NB4 (cell line): ENCODE measurements around the gene MEPCE.

ENCODE experiments used
- MYC ChIP-seq: IDR thresholded peaks from 2 replicates; pipeline ENCODE4 v1.6.1; 2011; ENCODE audit warnings: low read depth, low read length
- POLR2A ChIP-seq: IDR thresholded peaks from 2 replicates; pipeline ENCODE4 v1.6.1; 2011; ENCODE audit warnings: mild to moderate bottlenecking; ENCODE audit not compliant: insufficient read length; ENCODE audit errors: extremely low read depth
- TF ChIP-seq, protein P1 (sequence below): IDR thresholded peaks from one replicate; pipeline ENCODE4 v1.5.1; 2012; ENCODE audit warnings: low read depth, low read length
- TF ChIP-seq, protein P2 (sequence below): IDR thresholded peaks from 2 replicates; pipeline ENCODE4 v1.6.1; 2011; ENCODE audit warnings: low read depth, low read length

GRCh38 chr7:100432621-100433275, 3.1 kb downstream of the MEPCE start:
- TF ChIP-seq, protein P1, sequence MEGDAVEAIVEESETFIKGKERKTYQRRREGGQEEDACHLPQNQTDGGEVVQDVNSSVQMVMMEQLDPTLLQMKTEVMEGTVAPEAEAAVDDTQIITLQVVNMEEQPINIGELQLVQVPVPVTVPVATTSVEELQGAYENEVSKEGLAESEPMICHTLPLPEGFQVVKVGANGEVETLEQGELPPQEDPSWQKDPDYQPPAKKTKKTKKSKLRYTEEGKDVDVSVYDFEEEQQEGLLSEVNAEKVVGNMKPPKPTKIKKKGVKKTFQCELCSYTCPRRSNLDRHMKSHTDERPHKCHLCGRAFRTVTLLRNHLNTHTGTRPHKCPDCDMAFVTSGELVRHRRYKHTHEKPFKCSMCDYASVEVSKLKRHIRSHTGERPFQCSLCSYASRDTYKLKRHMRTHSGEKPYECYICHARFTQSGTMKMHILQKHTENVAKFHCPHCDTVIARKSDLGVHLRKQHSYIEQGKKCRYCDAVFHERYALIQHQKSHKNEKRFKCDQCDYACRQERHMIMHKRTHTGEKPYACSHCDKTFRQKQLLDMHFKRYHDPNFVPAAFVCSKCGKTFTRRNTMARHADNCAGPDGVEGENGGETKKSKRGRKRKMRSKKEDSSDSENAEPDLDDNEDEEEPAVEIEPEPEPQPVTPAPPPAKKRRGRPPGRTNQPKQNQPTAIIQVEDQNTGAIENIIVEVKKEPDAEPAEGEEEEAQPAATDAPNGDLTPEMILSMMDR: no peak
- TF ChIP-seq POLR2A (no peak), MYC (no peak)
- TF ChIP-seq, protein P2, sequence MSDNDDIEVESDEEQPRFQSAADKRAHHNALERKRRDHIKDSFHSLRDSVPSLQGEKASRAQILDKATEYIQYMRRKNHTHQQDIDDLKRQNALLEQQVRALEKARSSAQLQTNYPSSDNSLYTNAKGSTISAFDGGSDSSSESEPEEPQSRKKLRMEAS: no peak
